Activated CD4-positive, alpha-beta T cell treated with anti-CD3 and anti-CD28 coated beads, Interleukin-2, amount 50 U/mL, for 24 hours (primary cell): ENCODE results near the gene ZNF653.

Experiments
- DNase-seq, 2 donors: peaks; one replicate each; pipeline ENCODE4 v3.0.0-alpha.2; 2020; ENCODE audit warnings: low read depth in 1 of 2, low spot score in 1 of 2

The ZNF653 gene

GRCh38 chr19:11513946-11514345 is 8.3 kb upstream of the ZNF653 start:
- DNase-seq = no peak

GRCh38 chr19:11510444-11510843 is 4.8 kb upstream of the ZNF653 start:
- no peak for DNase-seq

DNA sequence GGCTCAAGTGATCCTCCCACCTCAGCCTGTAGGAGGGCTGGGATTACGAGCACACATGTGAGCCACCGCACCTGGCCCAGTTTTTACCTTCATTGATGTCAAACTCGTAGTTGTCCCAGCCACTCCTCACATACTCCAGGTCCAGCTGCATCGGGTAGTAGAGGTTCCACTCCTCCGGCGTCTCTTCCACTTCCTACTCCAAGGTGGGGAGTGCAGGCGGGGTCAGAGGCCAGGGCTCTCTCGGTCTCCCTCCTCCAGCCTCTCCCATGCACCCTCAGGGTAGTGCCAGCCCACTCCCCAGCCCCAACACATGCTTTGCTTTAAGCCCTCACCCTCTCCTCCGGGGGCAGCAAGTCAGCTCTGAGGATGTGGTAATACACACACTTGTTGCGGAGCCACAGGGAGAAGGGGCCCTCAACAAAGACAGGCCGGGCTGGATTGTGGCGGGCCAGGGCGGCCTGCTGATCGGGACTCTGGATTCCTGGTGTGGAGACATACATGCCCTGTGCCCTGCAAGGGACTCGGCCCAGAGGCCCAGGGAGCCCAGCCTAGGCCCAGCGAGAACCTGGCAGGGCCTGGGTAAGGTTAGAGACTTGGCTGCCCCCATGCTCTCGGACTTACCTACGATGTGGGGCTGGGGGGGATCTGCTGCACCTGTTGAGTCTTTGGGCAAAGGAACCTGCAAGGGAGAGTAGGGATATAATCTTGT is 1.9 kb upstream of the ZNF653 start:
- DNase-seq = no peak

- DNase-seq = no peak
Observed at GRCh38 chr19:11506967-11507366, 1.3 kb upstream of the ZNF653 start.

GRCh38 chr19:11506101-11506555 is 489 bp upstream of the ZNF653 start:
- DNase-seq = no peak

DNA sequence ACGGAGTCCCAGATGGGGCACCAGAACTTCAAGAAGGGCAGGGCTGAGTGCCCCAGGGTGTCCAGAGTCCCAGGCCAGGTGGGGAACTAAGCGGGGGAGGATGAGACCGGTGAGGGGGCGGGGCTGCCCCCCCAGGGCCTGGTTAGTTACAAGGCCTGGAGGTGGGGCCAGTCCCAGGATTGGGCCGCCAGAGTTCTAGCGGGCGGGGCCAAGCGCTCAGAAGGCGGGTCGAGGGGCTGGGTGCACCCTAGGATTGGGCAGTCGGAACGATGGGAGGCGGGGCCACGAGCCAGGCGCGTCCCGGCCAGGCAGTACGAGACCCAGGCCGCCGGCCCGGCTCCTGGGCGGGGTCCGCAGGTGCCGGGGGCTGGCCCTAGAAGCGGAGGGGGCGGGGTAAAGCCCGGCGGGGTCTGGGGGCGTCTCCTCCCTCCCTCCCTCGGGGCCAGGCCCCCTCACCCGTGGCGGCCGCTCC is 571 bp downstream of the ZNF653 start:
- peak; percentile 88 to 90 for DNase-seq

DNA sequence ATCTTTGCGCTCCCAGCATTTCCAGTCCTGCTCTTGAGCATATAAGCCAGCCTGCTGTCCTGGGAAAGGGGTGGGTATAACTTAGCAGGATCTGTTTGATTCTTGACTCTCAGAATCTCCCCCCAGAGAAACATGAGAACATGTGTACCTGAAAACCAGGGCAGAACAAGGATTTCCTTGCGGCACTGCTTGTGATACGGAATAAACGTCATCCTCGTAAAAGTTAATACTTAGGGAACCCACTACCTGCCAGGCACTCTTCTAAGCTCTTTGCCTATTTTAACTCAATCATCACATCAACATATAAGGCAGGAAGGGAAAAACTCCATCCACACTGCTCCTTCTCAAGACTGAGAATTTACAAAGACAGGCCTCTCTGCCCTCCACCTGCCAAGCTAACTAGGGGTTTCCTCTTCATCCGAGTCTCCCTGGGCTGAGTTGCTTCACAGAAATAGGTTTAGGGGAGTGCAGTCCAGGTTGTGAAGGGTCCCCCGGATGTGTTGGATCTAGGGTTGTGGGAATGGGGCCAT is 1.1 kb downstream of the ZNF653 start:
- no peak for DNase-seq

DNA sequence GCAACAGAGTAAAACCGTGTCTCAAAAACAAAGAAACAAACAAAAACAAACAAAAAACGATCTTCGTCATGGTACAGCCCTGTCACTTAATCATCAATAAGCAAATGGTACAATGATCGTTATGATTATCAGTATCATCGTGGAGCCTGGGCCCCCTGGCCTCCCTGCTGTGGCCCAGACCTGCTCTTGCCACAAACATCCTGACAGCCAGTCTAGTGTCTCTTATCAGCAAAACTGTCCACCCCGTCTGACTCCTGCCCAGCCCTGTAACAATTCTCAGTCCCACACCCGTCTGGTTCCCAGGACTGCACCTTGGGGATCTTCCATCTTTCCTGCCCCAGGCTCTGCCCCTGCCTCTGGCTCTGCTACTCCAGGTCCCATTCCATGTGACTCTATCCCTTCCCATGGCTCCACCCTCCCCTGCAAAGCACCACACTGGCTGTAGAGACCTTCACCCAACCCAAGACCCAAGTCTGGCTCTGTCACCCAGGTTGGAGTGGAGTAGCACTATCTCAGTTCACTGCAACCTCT is 5.7 kb downstream of the ZNF653 start:
- DNase-seq = no peak

GRCh38 chr19:11499220-11499726 is 6.4 kb downstream of the ZNF653 start:
- no peak for DNase-seq

DNA sequence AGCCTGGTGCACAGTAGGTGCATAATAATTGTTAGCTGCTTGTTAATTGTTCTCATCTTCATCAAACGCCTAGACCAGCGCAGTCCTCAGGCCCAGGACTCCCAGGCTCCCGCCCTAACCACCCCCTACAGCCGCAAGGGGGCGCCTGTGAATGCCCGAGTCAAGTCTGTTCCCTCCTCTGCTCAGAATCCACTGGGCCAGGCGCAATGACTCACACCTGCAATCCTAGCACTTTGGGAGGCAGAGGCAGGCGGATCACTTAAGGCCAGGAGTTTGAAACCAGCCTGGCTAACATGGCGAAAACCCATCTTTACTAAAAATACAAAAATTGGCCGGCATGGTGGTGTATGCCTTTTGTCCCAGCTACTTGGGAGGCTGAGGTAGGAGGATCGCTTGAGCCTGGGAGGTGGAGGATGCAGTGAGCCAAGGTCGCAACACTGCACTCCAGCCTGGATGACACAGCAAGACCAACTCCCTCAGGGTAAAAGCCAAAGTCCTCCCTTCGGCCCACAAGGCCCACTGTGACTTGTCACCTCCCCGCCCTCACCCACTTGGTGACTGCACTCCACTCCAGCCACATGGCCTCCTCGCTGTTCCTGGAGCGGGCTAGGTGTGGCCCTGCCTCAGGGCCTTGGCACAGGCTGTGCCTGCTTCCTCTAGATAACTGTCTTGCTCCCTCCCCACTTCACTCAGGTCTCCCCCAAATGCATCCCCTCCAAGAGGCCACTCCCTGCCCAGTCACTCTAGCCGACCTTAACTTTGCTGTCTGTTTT is 9.1 kb downstream of the ZNF653 start:
- DNase-seq = peak; percentile 37 to 53

- DNase-seq = no peak
Observed at GRCh38 chr19:11495885-11496284, 9.8 kb downstream of the ZNF653 start.

DNA sequence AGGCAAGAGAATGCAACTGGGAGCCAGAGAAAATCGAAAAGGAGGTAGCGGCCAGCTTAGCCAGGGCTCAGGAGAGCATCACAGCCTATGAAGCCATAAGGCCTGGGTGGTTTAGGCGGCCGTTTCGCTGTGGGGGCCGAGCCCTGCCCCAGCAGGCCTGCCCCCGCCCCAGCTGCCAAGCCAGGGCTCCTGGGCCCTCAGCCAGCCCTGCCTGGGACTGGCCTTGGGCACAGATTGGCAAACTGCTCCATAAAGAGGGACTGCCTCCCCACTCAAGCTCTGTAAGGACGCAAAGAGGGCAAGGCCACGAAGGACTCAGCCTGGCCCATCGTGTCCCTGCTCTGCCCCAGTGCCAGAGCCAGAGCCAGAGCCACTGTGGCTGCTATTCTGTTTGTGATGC is 10.2 kb downstream of the ZNF653 start:
- DNase-seq = no peak

- DNase-seq = no peak
Observed at GRCh38 chr19:11494634-11495285, 10.9 kb downstream of the ZNF653 start.

DNA sequence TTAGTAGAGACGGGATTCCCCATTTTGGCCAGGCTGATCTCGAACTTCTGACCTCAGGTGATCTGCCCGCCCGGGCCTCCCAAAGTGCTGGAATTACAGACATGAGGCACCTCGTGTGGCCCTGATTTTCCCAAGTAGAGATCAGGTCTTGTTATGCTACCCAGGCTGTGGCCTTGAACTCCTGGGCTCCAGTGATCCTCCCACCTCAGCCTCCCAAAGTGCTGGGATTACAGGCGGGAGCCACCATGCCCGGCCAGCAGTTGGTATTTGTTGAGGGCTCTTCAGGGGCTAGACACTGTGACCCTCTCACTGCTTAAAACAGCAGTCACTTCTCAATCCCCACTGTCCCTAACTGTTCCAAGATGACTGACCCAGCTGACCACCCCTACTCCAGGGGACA is 16.3 kb downstream of the ZNF653 start:
- DNase-seq = no peak

DNA sequence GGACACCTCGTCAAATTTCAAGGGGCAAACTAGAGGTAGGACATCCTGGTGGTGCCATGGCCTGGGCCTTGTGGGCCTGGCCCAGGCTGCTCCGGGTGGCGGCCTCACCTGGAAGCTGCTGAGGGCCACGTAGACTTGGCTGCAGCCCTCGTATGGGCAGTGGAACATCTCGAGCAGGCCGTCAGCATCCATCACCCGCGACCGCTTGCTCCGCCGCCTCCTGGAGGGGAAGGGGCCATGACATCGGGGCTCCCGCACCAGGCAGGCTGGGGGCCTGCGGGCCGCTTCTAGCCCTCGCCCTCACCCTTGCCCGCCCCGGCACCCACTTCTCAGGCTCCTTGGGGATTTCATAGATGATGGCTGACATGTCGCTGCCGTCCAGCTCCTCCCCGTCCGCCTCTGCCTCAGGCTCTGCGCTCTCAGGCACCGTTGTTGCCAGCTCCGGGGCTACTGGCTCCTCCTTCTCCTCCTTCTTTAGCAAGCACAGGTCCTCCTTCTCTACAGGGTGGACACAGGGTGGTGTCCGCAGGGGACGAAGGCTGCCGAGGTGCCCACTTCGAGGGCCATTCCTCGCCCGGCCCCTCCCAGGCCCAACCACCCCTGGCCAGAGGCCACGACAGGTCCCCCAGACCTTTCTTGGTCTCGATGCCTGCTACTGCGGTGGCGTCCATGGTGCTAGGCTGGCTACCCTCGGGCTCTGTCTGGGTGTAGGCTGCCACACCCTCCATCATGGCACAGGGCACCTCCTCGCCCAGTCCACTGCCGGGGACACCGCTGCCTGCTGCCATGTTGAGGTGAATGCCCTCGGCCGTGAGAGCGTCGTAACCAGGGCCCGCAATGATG is 18.8 kb downstream of the ZNF653 start:
- DNase-seq = no peak

DNA sequence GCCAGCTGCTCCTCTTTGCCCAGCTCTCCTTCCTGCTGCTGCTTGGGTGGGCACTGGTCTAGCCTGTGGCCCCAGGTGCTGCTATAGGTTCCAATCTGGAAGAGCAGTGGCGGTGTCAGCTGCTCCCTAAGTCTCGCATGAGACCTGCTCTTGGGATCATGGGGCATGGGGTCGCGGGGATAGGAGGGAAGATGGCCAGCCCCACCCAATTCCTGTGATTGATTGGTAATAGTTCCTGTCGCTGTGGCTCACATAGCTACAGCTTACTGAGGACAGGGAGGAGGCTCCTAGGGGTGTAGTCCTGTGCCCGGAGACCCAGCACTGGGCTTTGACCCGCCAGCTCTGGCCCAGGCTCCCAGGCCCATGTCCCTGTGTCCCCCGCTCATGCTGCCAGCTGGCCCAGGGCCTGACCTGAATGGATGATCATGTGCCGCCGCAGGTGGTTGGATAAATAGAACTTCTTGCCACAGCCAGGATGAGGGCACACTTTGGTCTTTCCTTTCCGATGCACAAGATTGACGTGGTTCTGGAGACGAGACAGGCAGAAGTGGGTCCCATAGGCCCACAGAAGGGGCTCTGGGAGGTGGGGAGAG is 20.3 kb downstream of the ZNF653 start:
- no peak for DNase-seq

GRCh38 chr19:11483366-11484111 is 22.1 kb downstream of the ZNF653 start:
- no peak for DNase-seq

GRCh38 chr19:11482384-11483050 is 23.1 kb downstream of the ZNF653 start:
- DNase-seq = peak; percentile 73 to 76
